Cerebellar cortex (tissue), 1 donor: ENCODE measurements around the gene ROR1.

ENCODE experiments used
- DNase-seq: peaks from one replicate; pipeline ENCODE4 v3.0.0-alpha.2; 2015; ENCODE audit warnings: low spot score

The ROR1 gene

DNA sequence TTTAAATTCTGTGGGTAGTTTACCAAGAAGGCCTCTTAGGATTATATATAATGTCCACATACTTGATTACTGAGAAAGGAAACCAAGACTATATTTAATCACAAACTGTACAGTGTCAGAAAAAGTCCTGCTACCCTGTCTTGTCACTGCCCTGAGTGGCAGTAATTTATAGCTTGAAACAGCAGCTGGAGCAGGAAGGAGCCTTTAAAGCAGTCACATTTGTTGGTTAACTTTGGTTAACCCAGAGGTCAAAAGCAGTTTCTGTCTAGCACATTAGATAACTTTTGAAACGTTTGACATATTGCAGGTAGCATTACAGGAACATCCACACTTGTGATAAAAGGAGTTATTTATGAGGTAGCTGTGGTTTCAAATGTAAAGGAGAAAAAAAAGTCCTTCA is 161.7 kb downstream of the ROR1 start:
- no peak for DNase-seq

DNA sequence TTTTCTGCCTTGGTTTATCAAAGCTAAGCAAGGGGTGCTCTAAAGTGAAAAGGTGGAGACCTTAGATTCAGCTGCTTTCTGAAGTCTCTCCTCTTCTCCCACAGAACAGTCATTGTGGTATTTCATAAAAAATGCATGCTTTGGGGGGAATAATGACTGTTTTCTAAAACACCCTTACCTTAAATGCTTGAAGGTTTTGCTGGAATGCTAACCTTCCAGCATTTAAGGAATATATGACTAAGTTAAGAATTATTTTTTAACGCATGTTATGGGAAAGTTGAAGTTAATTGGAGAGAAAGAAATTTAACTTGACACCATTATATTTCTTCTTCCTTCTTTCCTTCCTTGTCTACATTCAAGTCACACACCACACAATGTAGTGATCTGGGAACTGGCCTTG is 162.5 kb downstream of the ROR1 start:
- DNase-seq = no peak

DNA sequence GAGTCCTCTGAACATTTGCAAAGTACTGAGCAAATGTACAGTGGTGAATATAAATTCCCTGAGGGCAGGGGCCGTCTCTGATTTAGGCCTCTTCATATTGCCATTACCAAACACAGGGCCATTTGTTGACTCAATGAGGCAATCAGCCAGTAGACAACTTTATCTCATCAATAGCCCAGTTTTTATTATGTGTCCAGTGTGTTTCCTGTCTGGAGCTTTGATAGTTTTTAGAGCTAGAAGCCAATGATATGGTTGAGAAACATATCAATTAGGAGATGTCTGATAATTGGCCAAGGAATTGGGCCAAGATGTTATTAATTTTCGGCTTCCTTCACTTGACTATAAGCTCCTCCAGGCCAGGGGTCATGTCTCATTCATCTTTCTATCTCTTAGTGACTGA is 163.0 kb downstream of the ROR1 start:
- no peak for DNase-seq

DNA sequence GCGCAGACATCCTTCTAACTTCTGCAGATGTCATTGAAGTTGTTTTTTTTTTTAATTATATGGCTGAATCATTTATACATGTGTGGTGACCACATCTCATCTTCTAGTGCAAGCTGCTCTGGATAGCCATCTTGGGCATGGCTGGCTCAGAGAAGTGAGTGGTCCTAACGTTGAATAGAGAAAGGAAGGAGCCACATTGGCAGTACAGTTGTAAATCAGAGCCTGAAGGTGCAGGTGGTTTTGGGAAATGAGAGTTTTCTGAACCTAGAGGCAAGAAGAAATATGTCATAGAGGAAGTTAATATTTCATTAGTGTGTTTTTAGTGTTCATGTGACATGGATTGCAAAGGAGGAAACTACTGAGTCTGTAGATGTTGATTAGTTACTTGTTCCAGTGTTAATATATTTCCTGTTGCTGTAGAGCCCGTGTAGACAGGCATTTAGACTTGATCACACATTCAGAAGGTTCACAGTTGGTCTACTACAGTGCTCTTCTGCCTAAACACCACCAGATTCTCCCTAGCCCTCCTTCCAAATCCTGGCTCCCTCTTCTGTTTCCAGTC is 163.7 kb downstream of the ROR1 start:
- DNase-seq = no peak

DNA sequence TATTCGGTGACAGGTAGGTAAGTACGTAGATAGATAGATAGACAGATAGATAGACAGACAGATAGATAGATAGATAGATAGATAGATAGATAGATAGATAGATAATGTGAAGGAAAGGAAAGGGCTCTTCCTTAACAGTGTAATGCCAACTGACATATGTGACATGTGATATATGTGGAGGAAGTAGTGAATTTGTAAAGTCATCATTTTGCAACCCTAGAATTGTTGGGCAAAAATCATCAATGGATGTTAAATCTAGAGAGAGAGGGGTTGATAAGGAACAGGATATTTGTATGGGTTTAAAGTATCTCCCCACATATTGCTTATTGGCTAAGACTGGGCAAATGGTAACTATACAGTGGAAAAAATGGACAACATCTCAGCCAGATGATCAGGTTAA is 166.6 kb downstream of the ROR1 start:
- DNase-seq = no peak

DNA sequence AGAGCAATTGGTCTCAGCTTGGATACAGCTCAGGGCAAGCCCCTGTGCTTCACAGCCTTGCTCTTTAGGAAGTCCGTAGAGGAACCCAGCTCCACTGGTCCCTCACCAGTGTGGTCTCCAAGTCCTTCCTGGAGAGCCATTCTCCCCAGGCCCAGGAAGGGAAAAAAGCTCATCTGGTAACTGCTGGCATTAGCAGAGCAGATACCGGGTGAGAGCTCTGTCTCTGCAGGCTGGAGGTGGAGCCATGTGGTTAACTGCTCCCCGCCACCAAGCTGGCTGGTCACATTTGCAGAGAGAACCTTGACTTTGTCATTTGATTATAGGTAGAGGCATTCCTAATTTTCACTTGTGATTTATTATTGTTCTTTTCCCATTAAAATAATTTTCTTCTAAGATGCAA is 169.6 kb downstream of the ROR1 start:
- no peak for DNase-seq

DNA sequence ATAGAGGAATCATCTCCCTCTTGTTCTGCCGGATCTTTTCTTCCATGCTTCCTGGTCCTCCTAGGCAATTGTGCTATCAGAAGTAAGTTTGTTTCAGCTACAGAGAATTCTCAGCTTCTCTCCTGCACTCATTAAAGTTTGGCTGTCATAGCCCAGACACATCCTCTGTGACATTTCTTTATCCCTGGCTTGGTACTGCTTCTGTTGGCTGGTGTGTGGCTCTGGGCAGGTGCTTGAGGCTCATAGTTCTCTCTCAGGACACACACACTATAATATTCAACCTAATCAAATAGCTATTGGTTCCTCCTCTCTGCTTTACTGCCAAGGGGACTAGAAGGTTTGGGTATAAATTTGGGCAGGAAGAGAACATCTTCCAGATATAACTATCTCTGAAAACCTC is 172.1 kb downstream of the ROR1 start:
- DNase-seq = no peak

DNA sequence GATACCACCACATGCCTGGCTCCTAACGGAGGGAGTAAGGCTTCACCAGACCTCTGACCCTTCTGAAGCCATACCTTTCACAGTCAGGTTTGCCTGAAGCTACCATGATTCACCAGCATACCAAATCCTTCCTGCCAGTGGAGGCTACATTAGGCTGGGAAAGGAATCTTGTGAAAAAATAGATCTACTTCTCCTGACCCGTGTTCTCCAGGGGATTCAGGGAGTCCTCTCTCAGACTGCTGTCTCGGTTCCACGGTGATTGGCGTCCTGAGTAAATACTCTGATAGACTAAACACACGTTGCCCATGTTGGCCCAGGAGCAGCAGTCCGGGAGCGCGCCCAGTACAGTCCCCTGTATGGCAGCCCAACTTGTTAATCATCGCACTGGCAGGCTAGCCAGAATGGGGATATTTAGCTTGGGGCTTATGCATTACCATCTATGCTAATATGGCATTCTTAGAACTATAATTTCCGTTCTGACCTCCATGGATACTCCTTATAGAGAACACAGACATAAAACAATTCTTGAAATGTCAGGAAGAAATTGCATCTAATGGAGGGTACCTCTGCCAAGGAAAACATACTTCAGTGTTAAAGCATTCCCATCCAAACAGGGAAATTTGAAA is 173.2 kb downstream of the ROR1 start:
- no peak for DNase-seq

DNA sequence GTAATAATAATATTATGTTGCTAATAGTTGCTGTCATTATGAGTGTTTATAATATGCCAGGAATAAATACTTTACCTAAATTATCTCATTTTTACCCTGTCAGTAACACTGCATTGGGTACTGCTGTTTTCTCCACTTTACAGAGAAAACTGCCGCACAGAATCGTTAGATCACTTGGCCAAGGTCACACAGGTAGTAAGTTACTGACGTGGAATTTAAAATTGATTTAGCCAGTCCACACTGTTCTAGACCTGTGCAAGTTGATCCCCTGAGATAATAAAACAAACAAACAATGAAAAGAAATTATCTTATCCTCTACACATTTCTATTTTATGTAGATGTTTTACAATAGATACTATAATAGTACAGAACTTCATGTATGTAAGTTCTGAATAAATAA is 174.1 kb downstream of the ROR1 start:
- DNase-seq = no peak

DNA sequence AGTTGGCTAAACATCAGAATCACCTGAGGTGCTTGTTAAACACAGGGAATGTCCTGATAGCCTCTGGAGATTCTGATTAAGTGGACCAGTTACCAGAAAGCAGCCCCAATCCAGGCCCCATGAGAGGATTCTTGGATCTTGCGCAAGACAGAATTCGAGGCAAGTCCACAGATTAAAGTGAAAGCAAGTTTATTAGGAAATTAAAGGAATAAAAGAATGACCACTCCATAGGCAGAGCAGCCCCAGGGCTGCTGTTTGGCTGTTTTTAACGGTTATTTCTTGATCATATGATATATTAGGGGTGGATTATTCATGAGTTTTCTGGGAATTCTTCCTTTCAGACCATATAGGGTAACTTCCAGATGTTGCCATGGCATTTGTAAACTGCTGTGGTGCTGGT is 176.2 kb downstream of the ROR1 start:
- no peak for DNase-seq

DNA sequence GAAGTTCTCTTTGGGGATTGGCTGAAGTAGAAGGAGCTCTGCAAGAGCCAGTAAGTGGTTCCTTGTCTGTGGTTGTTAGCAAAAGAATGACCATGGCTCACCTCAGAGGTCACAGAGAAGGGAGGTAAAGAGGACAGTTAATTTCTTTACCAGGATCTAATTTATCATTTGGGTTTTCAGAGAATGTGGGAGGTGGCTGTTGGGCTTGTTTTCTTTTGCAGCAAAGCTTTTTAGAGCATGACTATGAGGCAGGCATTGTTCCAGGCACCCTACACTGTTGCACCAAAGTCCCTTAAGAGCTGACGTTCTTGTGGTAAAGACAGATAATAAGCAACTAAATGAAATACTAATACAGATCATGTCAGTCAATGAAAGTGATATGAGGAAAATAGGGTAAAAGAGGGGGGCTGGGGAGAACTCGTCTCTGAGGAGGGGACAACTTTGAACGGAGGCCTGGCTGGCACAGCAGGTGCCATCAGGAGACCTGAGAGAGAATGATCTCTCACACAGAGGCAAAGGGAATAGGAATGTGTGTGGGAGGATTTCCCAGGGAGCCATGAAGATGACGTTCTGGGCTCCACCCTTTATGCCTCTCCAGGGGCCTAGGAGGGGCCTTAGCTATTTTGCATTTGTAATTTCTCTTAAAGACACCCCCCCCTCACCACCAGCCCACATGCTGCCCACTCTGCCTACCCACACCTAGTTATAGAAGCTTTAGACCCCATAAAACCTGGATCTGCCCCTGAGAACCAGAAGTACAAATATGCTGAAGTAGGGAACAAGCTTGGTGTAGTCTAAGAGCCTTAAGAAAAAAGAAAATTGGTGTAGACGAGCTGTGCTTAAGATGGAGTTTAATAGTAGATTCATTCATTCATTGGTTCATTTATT is 177.5 kb downstream of the ROR1 start:
- DNase-seq = no peak

DNA sequence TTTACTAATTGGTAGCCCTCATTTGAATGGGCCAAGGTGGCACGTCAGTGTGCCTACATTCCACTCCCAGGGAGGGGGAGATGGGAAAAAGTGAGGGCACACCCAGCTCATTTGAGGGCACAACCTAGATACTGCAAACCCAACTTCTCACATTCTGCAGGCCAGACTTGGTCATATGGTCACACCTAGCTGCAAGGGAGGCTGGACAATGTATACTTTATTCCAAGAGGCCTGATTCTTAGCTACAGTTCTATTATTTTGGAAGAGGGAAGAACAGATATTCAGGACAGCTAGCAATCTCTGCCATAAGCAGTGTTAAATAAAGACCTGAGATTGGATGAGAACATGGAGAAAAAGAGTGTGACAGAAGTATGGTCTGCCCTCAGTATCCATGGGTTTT is 180.4 kb downstream of the ROR1 start:
- DNase-seq = no peak

DNA sequence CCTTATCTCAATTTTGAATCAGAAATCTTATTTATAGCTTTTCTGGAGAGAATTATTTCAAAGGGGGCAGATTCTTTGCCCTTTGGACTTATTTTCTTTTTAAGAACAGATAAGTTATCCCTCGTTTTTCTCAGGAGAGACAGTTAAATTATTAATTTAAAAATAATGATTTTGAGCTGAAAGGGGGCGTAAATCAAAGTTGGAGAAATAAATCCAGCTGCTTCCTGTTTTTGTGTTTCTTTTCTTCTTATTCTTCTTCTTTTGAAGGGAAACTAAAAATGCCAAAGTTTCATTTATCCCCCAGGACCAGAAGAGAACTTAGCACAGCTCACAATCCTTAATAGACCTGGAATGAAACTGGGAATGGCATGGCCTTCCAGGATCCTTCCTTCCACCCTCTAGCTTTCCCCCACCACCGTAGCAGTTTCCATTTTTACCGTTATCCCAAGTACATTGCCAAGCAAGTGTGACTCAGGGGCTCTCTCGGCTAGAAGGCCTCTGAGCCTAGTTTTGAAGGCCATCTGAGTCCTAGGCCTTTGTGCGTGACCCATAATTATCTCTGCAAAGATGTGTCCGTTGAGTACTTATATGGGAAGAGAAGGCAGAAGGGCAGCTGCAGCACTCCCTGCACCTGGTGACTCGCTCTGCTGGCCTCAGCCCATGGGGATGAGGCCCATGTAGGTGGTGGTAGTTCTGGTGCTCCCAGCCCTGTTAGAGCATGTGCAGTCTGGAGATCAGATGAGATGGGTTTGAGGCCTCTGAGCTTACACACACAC is 181.7 kb downstream of the ROR1 start:
- no peak for DNase-seq

DNA sequence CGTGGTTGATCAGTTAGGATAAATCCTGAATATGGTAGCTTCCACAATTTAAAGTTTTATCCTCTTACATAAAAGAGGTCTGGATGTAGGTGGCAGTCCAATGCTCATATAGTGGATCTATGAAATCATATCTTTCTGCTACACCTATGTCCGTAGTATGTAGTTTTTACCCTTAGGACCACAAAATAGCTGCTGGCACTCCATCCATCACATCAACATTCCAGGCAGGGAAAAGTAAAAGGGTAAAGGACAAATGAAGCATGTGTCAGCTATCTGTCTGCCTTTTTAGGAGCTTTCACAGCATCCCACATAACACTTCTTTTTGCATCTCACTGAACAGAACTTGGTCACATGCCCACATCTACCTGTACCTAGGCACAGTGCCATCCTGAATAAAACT is 184.7 kb downstream of the ROR1 start:
- DNase-seq = no peak

DNA sequence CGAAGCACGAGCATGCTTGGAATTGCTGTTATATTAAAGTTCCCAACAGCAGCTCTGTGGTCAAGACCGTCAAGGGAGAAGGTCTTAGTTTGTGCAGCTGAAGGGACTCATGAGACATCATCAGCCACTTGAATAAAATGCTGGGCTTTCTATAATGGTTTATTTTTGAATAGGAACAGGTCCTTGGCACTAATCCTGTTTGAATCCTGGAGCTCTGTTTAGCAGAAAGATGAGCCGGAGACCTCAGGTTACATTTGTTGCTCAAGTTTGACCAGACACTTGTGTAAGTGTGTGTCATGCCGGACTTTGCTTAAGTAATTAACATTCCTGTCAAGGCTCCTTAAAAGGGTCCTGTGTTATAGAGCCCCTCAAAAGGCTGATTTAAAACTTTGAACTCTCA is 186.5 kb downstream of the ROR1 start:
- no peak for DNase-seq

DNA sequence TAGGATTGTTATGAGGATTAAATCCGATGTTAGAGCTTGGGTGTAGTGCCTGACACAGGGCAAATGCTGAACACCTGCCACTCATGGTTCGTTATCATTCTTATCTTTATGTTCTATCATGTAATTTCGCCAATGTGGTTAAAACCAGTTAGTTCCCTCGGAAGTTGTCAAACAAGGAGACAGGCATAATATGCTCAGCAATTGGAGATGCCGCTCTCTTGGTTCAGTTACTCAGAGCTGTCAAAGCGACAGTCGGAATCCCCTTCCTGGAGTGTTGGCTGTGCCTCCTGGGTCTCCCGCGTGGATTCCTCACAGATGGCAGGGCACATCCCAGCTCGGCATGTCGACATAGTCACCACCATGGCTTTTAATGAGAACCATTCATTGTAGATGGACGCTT is 192.2 kb downstream of the ROR1 start:
- DNase-seq = peak; percentile 73

DNA sequence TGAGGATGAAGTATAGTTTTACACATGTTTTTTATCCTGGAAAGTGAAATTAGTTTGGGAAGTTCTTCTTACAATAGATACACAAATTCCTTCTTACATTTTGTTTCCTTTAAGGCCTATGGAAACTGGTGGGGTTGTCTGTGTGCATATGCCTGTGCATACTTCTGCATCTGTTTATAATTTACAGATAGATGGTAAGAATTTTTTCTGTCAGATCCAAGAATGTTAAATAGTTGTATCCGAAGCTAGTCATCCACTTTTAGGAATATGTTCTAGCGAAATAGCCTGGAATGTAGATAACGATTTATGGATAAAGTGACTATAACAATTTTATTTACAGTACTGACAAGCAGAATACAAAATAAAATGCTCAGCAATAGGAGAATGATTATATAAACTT is 194.1 kb downstream of the ROR1 start:
- no peak for DNase-seq

DNA sequence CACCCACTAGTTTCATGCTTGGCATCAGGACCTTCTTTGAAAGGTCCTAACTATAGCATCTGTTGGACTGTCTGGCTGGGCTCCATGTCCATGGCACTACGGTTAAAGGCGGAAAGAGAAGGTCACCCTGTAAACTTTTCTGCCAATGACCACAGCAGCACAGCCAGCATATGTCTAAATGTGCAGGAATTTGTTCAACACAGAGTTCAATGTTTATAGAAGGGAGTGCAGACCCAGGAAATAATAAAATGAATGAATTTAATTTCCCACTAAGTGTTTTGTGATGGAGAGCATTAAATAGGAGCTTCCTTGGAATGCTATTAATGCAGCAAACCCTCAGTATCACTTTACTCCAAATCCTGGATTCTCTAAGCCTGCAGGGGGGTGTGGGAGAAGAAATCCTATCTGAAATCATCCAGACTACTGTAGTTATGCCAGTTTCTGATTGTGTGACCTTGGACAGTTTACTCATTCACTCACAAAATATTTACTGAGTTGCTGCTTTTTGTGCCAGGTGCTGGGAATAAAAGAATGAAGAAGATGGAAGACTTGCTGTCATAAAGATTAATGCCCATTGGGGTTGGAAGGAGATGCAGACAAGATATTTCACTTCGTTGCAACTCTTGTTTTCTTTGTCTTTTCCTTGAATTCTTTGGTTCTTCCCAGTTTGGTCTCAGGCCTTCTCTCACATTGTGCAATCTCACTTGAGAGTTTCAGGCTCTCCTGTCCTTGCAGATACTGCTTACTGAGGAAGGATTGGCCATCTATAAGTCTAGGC is 195.0 kb downstream of the ROR1 start:
- DNase-seq = no peak

DNA sequence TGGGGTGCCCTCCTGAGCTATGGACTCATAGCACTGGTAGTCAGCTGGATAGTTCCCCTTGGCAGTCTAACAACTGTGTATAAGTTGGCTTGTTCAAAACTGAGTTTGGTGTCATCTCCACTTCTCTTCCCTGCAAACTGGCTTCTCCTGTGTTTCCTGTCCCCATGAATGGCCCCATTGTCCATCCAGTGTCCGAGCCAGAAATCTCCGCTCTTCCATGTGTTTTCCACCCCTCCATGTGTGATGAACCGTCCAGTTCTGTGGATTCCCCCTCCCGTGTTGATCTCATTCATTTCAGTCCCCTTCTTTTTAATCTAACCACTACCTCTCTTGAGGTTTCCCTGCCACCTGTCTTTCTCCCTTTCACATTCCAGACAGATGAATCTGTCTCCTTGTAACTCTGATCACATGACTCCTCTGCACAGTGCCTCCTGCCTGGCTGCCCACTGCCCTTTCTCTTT is 195.7 kb downstream of the ROR1 start:
- no peak for DNase-seq

DNA sequence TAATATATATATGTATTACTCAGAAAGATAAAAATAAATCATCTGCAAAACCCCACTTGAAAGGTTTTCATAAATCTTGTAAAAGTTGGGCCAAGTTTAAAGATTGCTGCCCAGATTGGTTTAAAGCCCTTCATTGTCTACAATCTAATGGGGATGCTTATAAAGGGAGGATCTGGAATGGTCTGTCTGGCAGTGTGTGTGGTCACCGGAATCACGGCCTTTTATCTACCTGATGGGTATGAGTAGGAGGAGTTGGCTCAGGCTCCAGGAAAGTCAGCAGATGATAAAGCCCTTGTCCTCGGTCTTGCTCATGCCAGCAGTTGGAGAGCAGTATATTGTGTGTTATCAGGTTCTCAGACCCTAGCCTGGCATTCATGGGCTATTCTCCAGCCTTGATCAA is 197.7 kb downstream of the ROR1 start:
- DNase-seq = no peak

DNA sequence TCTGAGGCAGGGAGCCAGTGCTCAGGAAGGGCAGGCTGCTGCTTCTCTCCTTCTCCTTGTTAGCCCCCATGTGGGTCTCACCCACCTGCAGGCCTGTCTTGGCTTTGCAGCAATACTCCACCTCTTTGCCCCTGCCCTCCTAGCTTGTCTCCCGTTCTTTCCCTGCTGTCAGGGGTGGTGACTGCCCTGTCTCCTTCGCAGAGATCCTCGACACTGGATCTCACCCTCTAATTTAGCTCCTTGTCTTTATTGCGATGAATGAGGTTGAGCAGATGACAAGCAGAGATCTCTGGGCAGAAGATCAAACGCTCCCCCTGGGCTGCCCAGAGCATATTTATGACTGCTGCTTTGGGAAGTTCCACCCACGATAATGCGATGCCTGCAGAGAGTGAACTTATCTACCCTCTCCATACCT is 199.2 kb downstream of the ROR1 start:
- no peak for DNase-seq

DNA sequence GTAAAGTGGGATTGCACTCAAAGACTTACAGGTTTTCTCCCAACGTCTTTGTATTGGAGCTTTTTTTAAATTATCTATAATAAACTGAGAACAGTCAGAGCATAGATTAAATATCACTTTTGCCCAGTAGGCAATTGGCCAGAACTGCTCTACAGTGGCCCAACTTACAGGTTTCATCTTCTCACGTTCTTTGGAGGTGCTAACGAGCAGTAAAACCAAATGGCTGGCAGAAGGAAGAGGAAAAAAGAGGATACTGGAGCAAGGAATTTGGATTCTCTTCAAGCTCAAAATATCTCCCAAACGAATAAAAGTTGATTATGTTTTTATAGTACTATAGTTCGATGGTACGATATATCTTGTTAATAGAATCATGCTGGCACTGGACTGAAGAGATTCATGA is 201.1 kb downstream of the ROR1 start:
- no peak for DNase-seq
